T-cell (primary cell): ENCODE data around the gene SSR4. TPM values are rescaled to one million over a fixed set of nuclear protein-coding genes. Genes with fewer than 3 reads are reported as not detected.

ENCODE experiments used
- ATAC-seq, 4 experiments: fragments of 200-7000 bp in 3 of 4; fragments of 150-1000 bp in 1 of 4; cut with Tn5 transposase; replicated peaks in 1 of 4; 1 replicate in 3 of 4; 2 replicates in 1 of 4; pipeline ENCODE4 v1.10.0; 2021; ENCODE audit warnings: moderate library complexity in 3 of 4, mild to moderate bottlenecking in 2 of 4, moderate number of reproducible peaks in 1 of 4
- CTCF ChIA-PET, 2 donors: fragments of 300-600 bp; sonication (Branson Sonifier 250); formaldehyde crosslinking; loops; one replicate each; lab custom pipeline; 2022; ENCODE audit warnings: antibody characterized with exemption in 2 of 2; lab: Charles Lee
- POLR2A ChIA-PET, 2 donors: fragments of 300-600 bp; sonication (Branson Sonifier 250); formaldehyde crosslinking; loops; one replicate each; lab custom pipeline; 2022; ENCODE audit warnings: antibody characterized with exemption in 2 of 2; lab: Charles Lee
- DNase-seq, 35 experiments: peaks; one replicate each; pipeline versions ENCODE4 v3.0.0 to v3.0.0-alpha.2; 2013 to 2023
- H3K27ac ChIP-seq: one replicate; pipeline ENCODE4 v1.5.1; 2013; ENCODE audit warnings: low read length
- H3K27me3 ChIP-seq, 2 experiments: replicated peaks in 1 of 2; 1 replicate in 1 of 2; 2 replicates in 1 of 2; pipeline versions ENCODE4 v1.6.1 to v1.7.0; 2013; ENCODE audit warnings: low read length in 1 of 2, mixed read lengths in 1 of 2; ENCODE audit not compliant: control insufficient read depth in 2 of 2, insufficient read depth in 2 of 2; ENCODE audit errors: extremely low read depth in 1 of 2
- H3K36me3 ChIP-seq, 2 donors: 1 replicate in 1 of 2; 2 replicates in 1 of 2; pipeline versions ENCODE4 v1.6.1 to v1.7.0; 2013; ENCODE audit warnings: low read length in 1 of 2; ENCODE audit not compliant: control insufficient read depth in 2 of 2, insufficient read depth in 1 of 2; ENCODE audit errors: extremely low read depth in 1 of 2
- H3K4me1 ChIP-seq, 2 experiments: 1 replicate in 1 of 2; 2 replicates in 1 of 2; pipeline versions ENCODE4 v1.6.1 to v1.7.0; 2013; ENCODE audit warnings: low read length in 2 of 2, mixed read lengths in 1 of 2; ENCODE audit not compliant: insufficient read depth in 2 of 2, control insufficient read depth in 1 of 2; ENCODE audit errors: extremely low read depth in 1 of 2
- H3K4me3 ChIP-seq, 2 donors: 1 replicate in 1 of 2; 2 replicates in 1 of 2; pipeline versions ENCODE4 v1.5.1 to v1.7.0; 2013; ENCODE audit warnings: mild to moderate bottlenecking in 2 of 2, low read length in 1 of 2, moderate library complexity in 1 of 2; ENCODE audit not compliant: control insufficient read depth in 1 of 2; ENCODE audit errors: extremely low read depth in 1 of 2
- H3K9me3 ChIP-seq: 2 replicates; pipeline ENCODE4 v1.7.0; 2013
- H3K27ac Mint-ChIP-seq, 2 donors: one replicate each; pipeline ENCODE4 v1.8.0; 2020 to 2021; ENCODE audit warnings: mild to moderate bottlenecking in 2 of 2, mixed read lengths in 2 of 2
- H3K27me3 Mint-ChIP-seq, 2 donors: one replicate each; pipeline ENCODE4 v1.8.0; 2021 to 2022; ENCODE audit warnings: mixed read lengths in 2 of 2
- H3K36me3 Mint-ChIP-seq: one replicate; pipeline ENCODE4 v1.8.0; 2021; ENCODE audit warnings: mixed read lengths
- H3K4me1 Mint-ChIP-seq, 3 donors: one replicate each; pipeline ENCODE4 v1.8.0; 2020 to 2022; ENCODE audit warnings: mixed read lengths in 3 of 3, mild to moderate bottlenecking in 1 of 3
- H3K4me3 Mint-ChIP-seq, 3 donors: one replicate each; pipeline ENCODE4 v1.8.0; 2020 to 2022; ENCODE audit warnings: mild to moderate bottlenecking in 3 of 3, mixed read lengths in 3 of 3, moderate library complexity in 3 of 3
- H3K9me3 Mint-ChIP-seq, 3 donors: one replicate each; pipeline ENCODE4 v1.8.0; 2020 to 2022; ENCODE audit warnings: mixed read lengths in 3 of 3
- WGBS: methylation state at CpG from one replicate; pipeline ENCODE4 v1.1.5; 2013; ENCODE audit warnings: missing lambda C conversion rate; ENCODE audit not compliant: insufficient coverage; 5-methylcytosine and 5-hydroxymethylcytosine counted together
- total RNA-seq, 35 experiments: library from RNA in 6 of 35; stranded (reverse) in 6 of 35; fragments of 120-200 nt in 1 of 35; gene quantifications; one replicate each; pipeline versions ENCODE4 v1.2.1 to v1.2.4 and lab custom pipeline; 2013 to 2026

The SSR4 gene
- total RNA-seq, 5 donors from 2014 or later (not counting 1 experiment from before 2014, with no cell fraction given): 179 to 221 (median 209) TPM

GRCh38 chrX:153789654-153790053 is 4.8 kb upstream of the SSR4 start:
- WGBS: 92% methylated on average over 8 of the region's 12 CpGs
- Mint-ChIP-seq H3K4me3 (no peak overlapping the region), H3K27ac (no peak overlapping the region), H3K4me1 (peaks cover 9 to 18% (median 12%) of the 10 kb centered on the region in 3 donors), H3K9me3 (no peaks in the 10 kb centered on the region), H3K36me3 (peaks cover 5% of the 10 kb centered on the region), H3K27me3 (no peaks in the 10 kb centered on the region)
- Histone ChIP-seq H3K27ac (no peak overlapping the region), H3K36me3 (peaks cover 0 to 28% of the 10 kb centered on the region in 2 donors), H3K4me3 (no peak overlapping the region), H3K27me3 (no peaks in the 10 kb centered on the region), H3K4me1 (peaks cover 0 to 26% of the 10 kb centered on the region in 2 experiments), H3K9me3 (no peaks in the 10 kb centered on the region)
- ATAC-seq (no peak), DNase-seq (no peak)
- POLR2A ChIA-PET: no interaction called here
- CTCF ChIA-PET: no interaction called here

GRCh38 chrX:153791104-153791852 is 3.2 kb upstream of the SSR4 start:
- Mint-ChIP-seq H3K36me3 (peaks cover 3% of the 10 kb centered on the region), H3K9me3 (no peaks in the 10 kb centered on the region), H3K27ac (no peak overlapping the region), H3K4me1 (peaks cover 20 to 26% (median 21%) of the 10 kb centered on the region in 3 donors), H3K4me3 (no peak overlapping the region), H3K27me3 (no peaks in the 10 kb centered on the region)
- Histone ChIP-seq H3K4me1 (peaks cover 0 to 40% of the 10 kb centered on the region in 2 experiments), H3K4me3 (no peak overlapping the region), H3K9me3 (no peaks in the 10 kb centered on the region), H3K36me3 (peaks cover 0 to 20% of the 10 kb centered on the region in 2 donors), H3K27ac (no peak overlapping the region), H3K27me3 (no peaks in the 10 kb centered on the region)
- ChIA-PET CTCF (no interaction called here), POLR2A (no interaction called here)
- DNase-seq (no peak), ATAC-seq (no peak)
- WGBS: 94% methylated on average over 9 of the region's 17 CpGs

- Histone ChIP-seq H3K4me3 (no peak overlapping the region), H3K27me3 (no peaks in the 10 kb centered on the region), H3K9me3 (no peaks in the 10 kb centered on the region), H3K36me3 (peaks cover 0 to 14% of the 10 kb centered on the region in 2 donors), H3K27ac (no peak overlapping the region), H3K4me1 (peaks cover 0 to 51% of the 10 kb centered on the region in 2 experiments)
- H3K4me1 Mint-ChIP-seq: peaks cover 26 to 35% (median 27%) of the 10 kb centered on the region in 3 donors
- POLR2A ChIA-PET: interaction anchor here in 1 of 2 donors (0.6 kb wide), 1 partner anchor 79 kb away, joined by 3 read pairs; no protein-coding TSS in a partner anchor
- DNase-seq (no peak), ATAC-seq (no peak)
- CTCF ChIA-PET: no interaction called here
- H3K27ac Mint-ChIP-seq: no peak overlapping the region
- no peaks in the 10 kb centered on the region for H3K27me3 Mint-ChIP-seq
- H3K9me3 Mint-ChIP-seq: no peaks in the 10 kb centered on the region
- H3K36me3 Mint-ChIP-seq: no peaks in the 10 kb centered on the region
- peak overlapping the region; percentile 85 to 91 (median 91) for H3K4me3 Mint-ChIP-seq
- WGBS: 95% methylated on average over 3 of the region's 6 CpGs
Measured at GRCh38 chrX:153792368-153792767, 2.1 kb upstream of the SSR4 start.

- Histone ChIP-seq H3K4me1 (peaks cover 0 to 54% of the 10 kb centered on the region in 2 experiments), H3K27me3 (no peaks in the 10 kb centered on the region), H3K36me3 (peaks cover 0 to 14% of the 10 kb centered on the region in 2 donors), H3K9me3 (no peaks in the 10 kb centered on the region), H3K4me3 (peak overlapping the region; percentile 34 to 76), H3K27ac (peak overlapping the region; percentile 87)
- H3K27me3 Mint-ChIP-seq: no peaks in the 10 kb centered on the region
- ATAC-seq: no peak
- ChIA-PET POLR2A (no interaction called here), CTCF (no interaction called here)
- DNase-seq: no peak
- peak overlapping the region; percentile 85 to 91 (median 91) for H3K4me3 Mint-ChIP-seq
- no CpG with 5 or more reads among the region's 7 CpGs for WGBS
- peak overlapping the region; percentile 71 for H3K27ac Mint-ChIP-seq
- H3K9me3 Mint-ChIP-seq: no peaks in the 10 kb centered on the region
- H3K36me3 Mint-ChIP-seq: no peaks in the 10 kb centered on the region
- peaks cover 26 to 35% (median 28%) of the 10 kb centered on the region in 3 donors for H3K4me1 Mint-ChIP-seq
Measured at GRCh38 chrX:153793291-153793690, 1.2 kb upstream of the SSR4 start.

GRCh38 chrX:153794897-153795816 is 689 bp downstream of the SSR4 start:
- ATAC-seq: peak in 3 of 4 experiments; percentile 6 to 10 (median 8)
- 4% methylated on average over 21 of the region's 47 CpGs for WGBS
- no peaks in the 10 kb centered on the region for H3K27me3 Mint-ChIP-seq
- peak overlapping the region; percentile 85 to 91 (median 91) for H3K4me3 Mint-ChIP-seq
- peak overlapping the region; percentile 73 to 80 for H3K27ac Mint-ChIP-seq
- H3K4me1 ChIP-seq: peaks cover 0 to 54% of the 10 kb centered on the region in 2 experiments
- no peaks in the 10 kb centered on the region for H3K9me3 Mint-ChIP-seq
- H3K36me3 Mint-ChIP-seq: no peaks in the 10 kb centered on the region
- ChIA-PET CTCF (interaction anchor here in 1 of 2 donors (0.9 kb wide), 1 partner anchor 133 kb away, joined by 4 read pairs; no protein-coding TSS in a partner anchor), POLR2A (no interaction called here)
- peak overlapping the region; percentile 48 to 76 for H3K4me3 ChIP-seq
- DNase-seq: peak in 8 of 35 experiments; percentile 3 to 14 (median 8)
- H3K36me3 ChIP-seq: peaks cover 0 to 11% of the 10 kb centered on the region in 2 donors
- no peaks in the 10 kb centered on the region for H3K9me3 ChIP-seq
- no peaks in the 10 kb centered on the region for H3K27me3 ChIP-seq
- H3K4me1 Mint-ChIP-seq: peaks cover 26 to 35% (median 28%) of the 10 kb centered on the region in 3 donors
- peak overlapping the region; percentile 49 for H3K27ac ChIP-seq

GRCh38 chrX:153797415-153798015 is 3.0 kb downstream of the SSR4 start:
- CTCF ChIA-PET: no interaction called here
- DNase-seq (no peak), ATAC-seq (no peak)
- no peaks in the 10 kb centered on the region for H3K9me3 ChIP-seq
- peaks cover 0 to 4% of the 10 kb centered on the region in 2 donors for H3K36me3 ChIP-seq
- POLR2A ChIA-PET: no interaction called here
- Mint-ChIP-seq H3K4me1 (peaks cover 25 to 26% (median 25%) of the 10 kb centered on the region in 3 donors), H3K36me3 (no peaks in the 10 kb centered on the region), H3K4me3 (peak overlapping the region in 1 of 3 donors; percentile 85), H3K27ac (no peak overlapping the region), H3K27me3 (no peaks in the 10 kb centered on the region), H3K9me3 (no peaks in the 10 kb centered on the region)
- H3K4me1 ChIP-seq: peaks cover 0 to 41% of the 10 kb centered on the region in 2 experiments
- no peaks in the 10 kb centered on the region for H3K27me3 ChIP-seq
- 100% methylated on average over 1 of the region's 15 CpGs for WGBS
- no peak overlapping the region for H3K4me3 ChIP-seq
- H3K27ac ChIP-seq: no peak overlapping the region
